Stimulated activated CD8-positive, alpha-beta memory T cell treated with anti-CD3 and anti-CD28 coated beads, Interleukin-12 subunit alpha, Interleukin-12 subunit beta, amount 100 ng/mL, for 24 hours (primary cell): ENCODE data around the gene LGALS3.
A peak's percentile ranks its signal among the peaks of the same experiment; 100 is the strongest.

Source experiments
- DNase-seq: peaks from one replicate; pipeline ENCODE4 v3.0.0-alpha.2; 2020; ENCODE audit errors: extremely low read depth

LGALS3 gene

DNA sequence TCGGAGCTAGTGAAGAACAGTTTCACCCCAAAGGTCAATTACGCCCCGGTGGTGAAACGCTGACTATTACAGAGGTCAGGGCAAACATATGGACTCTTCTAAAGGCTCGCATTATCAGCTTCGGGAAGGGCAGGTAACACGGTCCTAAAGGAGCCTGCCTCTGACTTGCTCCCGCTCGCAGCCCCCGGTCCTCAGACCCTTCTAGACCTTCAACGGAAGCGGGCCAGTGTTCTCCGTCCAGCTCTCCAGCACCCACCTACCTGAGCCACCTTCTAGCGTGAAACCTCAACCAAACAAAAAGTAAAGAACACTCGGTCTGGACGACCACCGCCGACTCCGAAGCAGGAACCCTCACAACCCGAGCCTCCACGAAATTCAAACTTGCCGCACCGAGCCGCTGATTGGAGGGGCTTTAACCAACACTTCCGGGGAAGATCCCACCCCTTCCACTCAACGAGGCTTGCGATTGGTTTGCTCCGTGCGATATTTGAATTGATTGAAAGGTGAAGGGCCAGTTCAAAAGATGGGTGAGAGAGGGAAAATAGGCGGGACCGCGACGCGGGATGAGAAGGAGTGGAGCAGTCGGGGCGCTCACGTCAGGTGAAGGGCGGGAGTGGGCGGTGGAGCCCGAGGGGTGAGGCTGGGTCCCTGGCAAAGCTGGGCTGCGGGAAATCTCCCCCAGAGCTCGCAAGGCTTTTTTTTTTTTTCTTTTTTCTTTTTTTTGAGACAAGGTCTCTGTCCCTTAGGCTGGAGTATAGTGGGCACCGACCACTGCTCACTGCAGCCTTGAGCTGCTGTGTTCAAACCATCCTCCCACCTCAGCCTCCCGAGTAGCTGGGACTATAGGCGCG lies 62.4 kb downstream of the LGALS3 start, which contains the start of gene DLGAP5:
Gene DLGAP5, minus strand, starts transcription at position 383 of the 851 bp plus-strand sequence. CDS start 2,406 bp downstream, outside the sequence.
- DNase-seq = peak; percentile 72

DNA sequence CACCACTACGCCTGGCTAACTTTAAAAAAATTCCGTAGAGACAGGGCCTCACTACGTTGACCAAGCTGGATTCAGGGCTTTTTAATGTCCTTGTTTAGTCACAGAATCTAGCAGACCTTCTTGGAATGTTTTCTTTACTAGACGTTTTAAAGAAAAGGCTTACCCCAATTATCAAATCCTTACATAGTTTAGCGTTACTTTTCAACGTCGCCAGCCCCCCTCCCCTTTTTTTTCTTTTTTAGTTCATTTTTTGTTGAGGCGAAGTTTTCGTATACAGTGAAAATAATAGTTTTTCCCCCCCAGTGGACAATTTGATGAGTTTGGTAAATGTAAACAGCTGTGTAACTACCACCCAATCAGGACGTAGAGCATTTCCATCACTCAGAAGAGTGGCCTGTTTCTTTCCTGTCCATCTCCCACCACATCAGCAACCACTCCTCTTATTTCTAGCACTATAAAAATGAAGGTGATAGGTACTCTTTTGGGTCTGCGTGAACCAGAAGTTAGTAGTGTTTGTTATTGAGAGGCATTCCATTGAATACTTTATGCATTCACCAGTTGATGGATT lies 63.1 kb downstream of the LGALS3 start:
- no peak for DNase-seq

DNA sequence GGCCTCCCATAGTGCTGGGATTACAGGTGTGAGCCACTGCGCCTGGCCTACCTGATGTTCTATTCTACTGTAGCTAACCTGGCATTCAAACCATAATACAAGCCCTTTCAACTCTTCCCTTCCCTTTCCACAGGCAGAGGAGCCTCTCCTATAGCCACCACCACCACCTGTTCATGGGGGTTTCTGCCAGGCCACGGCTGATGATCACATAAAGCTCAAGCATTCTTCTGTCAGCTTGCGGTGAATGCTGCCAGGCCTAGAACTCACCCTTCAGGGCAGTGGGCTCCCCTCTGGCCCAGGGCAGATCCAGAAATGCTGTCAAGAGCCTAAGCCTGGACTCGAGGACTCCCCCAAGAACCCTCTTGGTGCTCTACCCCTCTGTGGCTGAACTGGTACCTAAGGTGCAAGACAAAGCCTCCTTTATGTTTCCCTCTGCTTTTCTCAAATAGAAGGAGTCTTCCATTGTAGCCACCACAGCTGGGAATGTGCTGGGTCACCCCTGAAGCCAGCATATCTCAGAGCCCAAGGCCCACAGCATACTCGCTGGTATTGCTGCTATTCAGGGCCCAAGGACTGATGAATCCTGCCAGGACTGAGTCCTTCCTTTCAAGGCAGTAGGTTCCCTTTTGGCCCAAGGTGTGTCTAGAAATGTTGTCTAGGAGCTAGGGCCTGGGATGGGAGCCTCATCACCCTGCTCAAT lies 65.8 kb downstream of the LGALS3 start:
- DNase-seq = no peak
